Measurements from ENCODE around the gene PUM2. TPM values are rescaled to one million over a fixed set of nuclear protein-coding genes. Genes with fewer than 3 reads are reported as not detected.

PUM2 gene
- total RNA-seq, 2 experiments from 2014 or later, result 88.4 to 96.8 TPM

GRCh38 chr2:20205915-20206524, 144.6 kb downstream of the PUM2 start:
- Mint-ChIP-seq H3K4me1 (ENCODE audit: low read depth) (no peaks in the 10 kb centered on the region), H3K27ac (no peak overlapping the region), H3K27me3 (ENCODE audit: low read depth) (no peaks in the 10 kb centered on the region), H3K9me3 (no peaks in the 10 kb centered on the region), H3K4me3 (no peak overlapping the region), H3K36me3 (ENCODE audit: low read depth) (no peaks in the 10 kb centered on the region)
- intact Hi-C loops (cut with micrococcal nuclease), result no loop called here
- no peak for DNase-seq
- CTCF ChIA-PET, result no interaction called here

GRCh38 chr2:20205069-20205468, 145.6 kb downstream of the PUM2 start:
- H3K4me3 Mint-ChIP-seq, result no peak overlapping the region
- CTCF ChIA-PET, result no interaction called here
- intact Hi-C loops (cut with micrococcal nuclease), result no loop called here
- H3K9me3 Mint-ChIP-seq, result no peaks in the 10 kb centered on the region
- H3K4me1 Mint-ChIP-seq (ENCODE audit: low read depth), result no peaks in the 10 kb centered on the region
- no peaks in the 10 kb centered on the region for H3K27me3 Mint-ChIP-seq (ENCODE audit: low read depth)
- DNase-seq, result no peak
- no peak overlapping the region for H3K27ac Mint-ChIP-seq
- no peaks in the 10 kb centered on the region for H3K36me3 Mint-ChIP-seq (ENCODE audit: low read depth)

GRCh38 chr2:20203521-20204225, 147.0 kb downstream of the PUM2 start:
- no peaks in the 10 kb centered on the region for H3K27me3 Mint-ChIP-seq (ENCODE audit: low read depth)
- H3K9me3 Mint-ChIP-seq, result no peaks in the 10 kb centered on the region
- DNase-seq, result no peak
- intact Hi-C loops (cut with micrococcal nuclease), result no loop called here
- no peak overlapping the region for H3K27ac Mint-ChIP-seq
- no peak overlapping the region for H3K4me3 Mint-ChIP-seq
- no peaks in the 10 kb centered on the region for H3K36me3 Mint-ChIP-seq (ENCODE audit: low read depth)
- no peaks in the 10 kb centered on the region for H3K4me1 Mint-ChIP-seq (ENCODE audit: low read depth)
- CTCF ChIA-PET, result no interaction called here

- Mint-ChIP-seq H3K27ac (no peak overlapping the region), H3K4me1 (ENCODE audit: low read depth) (no peaks in the 10 kb centered on the region), H3K36me3 (ENCODE audit: low read depth) (no peaks in the 10 kb centered on the region), H3K4me3 (no peak overlapping the region), H3K9me3 (no peaks in the 10 kb centered on the region), H3K27me3 (ENCODE audit: low read depth) (no peaks in the 10 kb centered on the region)
- intact Hi-C loops (cut with micrococcal nuclease), result no loop called here
- no peak for DNase-seq
- CTCF ChIA-PET, result interaction anchor here (0.7 kb wide), 1 partner anchor 25 kb away, joined by 3 read pairs; no protein-coding TSS in a partner anchor
Observed at GRCh38 chr2:20203072-20203471, 147.6 kb downstream of the PUM2 start.

GRCh38 chr2:20201671-20202070, 149.0 kb downstream of the PUM2 start:
- Mint-ChIP-seq H3K27ac (no peak overlapping the region), H3K27me3 (ENCODE audit: low read depth) (no peaks in the 10 kb centered on the region), H3K4me3 (no peak overlapping the region), H3K36me3 (ENCODE audit: low read depth) (no peaks in the 10 kb centered on the region), H3K4me1 (ENCODE audit: low read depth) (no peaks in the 10 kb centered on the region), H3K9me3 (no peaks in the 10 kb centered on the region)
- CTCF ChIA-PET, result no interaction called here
- no peak for DNase-seq
- intact Hi-C loops (cut with micrococcal nuclease), result no loop called here

DNA sequence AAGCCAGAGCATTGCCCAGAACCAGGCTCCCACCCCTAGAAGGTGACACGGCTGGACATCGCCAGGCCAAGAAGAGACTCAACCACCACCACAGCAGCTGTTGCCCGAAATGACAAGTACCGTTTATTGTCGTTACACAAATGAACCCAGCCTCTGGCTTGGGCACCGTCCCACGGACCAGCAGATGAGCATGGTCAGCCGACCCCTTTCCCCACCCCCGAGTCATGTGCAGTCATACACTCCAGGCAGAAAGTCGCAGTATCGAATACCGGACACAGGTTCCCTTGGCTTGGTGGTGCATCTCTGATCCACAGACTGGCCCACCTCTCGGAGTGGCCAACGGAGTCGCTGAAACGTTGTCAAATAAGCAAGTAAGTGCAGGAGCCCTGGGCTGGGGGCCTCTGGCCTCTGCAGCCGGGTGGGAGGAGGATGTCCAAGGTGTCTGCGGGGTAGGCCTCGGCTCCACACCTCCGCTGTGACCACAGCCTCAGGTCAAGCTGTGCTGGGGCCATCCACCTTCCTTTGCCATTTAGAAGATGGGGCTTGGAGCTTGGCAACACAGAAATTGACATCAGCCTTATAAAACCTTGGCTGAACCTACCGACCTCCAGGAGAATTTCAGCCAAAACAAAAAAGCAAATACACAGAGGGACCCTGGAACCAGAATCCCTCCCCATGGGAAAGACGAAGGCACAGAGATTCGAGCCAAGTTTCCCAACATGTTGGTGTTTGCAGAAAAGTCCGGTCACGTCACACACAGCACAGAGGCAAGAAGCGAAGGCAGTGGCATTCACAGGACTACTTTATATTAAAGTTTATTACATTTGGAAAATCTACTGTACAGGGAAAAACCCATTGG, 149.7 kb downstream of the PUM2 start:
- intact Hi-C loops (cut with micrococcal nuclease), result no loop called here
- Mint-ChIP-seq H3K4me1 (ENCODE audit: low read depth) (no peaks in the 10 kb centered on the region), H3K9me3 (no peaks in the 10 kb centered on the region), H3K27ac (no peak overlapping the region), H3K36me3 (ENCODE audit: low read depth) (no peaks in the 10 kb centered on the region), H3K4me3 (no peak overlapping the region), H3K27me3 (ENCODE audit: low read depth) (no peaks in the 10 kb centered on the region)
- DNase-seq, result no peak
- CTCF ChIA-PET, result no interaction called here

GRCh38 chr2:20199633-20200270, 150.9 kb downstream of the PUM2 start:
- no peaks in the 10 kb centered on the region for H3K4me1 Mint-ChIP-seq (ENCODE audit: low read depth)
- no peak for DNase-seq
- CTCF ChIA-PET, result no interaction called here
- no peaks in the 10 kb centered on the region for H3K27me3 Mint-ChIP-seq (ENCODE audit: low read depth)
- no peaks in the 10 kb centered on the region for H3K9me3 Mint-ChIP-seq
- no peaks in the 10 kb centered on the region for H3K36me3 Mint-ChIP-seq (ENCODE audit: low read depth)
- no peak overlapping the region for H3K27ac Mint-ChIP-seq
- no peak overlapping the region for H3K4me3 Mint-ChIP-seq
- intact Hi-C loops (cut with micrococcal nuclease), result no loop called here

DNA sequence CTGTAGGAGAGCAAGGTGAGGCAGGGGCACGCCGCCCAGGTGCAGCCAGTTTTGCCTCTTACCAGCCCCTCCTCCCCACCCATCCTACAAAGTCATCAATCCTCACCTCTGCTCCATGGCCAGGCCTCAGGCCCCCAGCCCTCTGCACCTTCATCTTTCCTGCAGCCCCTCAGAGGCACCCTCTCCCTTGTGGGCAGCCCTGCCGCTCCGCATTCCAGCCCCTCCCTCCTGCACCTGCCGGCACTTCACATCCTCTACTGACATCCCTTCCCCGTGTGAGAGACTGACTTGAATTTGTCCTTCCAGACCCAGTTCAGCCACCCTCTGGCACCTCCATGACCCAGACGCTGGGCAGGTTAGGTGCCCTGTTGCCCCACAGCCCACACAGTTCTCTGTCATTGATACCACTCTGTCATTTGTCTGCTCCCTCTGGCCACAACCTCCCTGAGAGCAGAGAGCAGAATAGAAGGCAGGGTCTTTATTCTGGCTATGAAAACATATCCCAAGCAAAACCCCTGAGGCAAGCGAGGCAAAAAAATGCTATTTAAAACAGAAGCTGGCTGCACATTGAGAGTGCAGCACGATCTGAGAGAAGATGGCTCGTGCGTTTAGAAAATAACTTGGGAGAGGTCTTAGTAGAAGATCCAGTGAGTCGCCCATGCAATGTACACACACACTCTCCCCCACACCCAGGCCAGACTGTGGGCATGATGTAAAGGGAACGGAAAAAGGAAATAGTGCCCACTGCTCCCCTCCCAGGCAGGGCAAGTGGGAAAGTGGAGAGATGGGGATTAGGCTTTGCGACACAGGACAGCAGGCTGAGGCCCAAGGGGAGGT, 151.6 kb downstream of the PUM2 start:
- Mint-ChIP-seq H3K9me3 (no peaks in the 10 kb centered on the region), H3K36me3 (ENCODE audit: low read depth) (no peaks in the 10 kb centered on the region), H3K4me1 (ENCODE audit: low read depth) (no peaks in the 10 kb centered on the region), H3K4me3 (no peak overlapping the region), H3K27ac (no peak overlapping the region), H3K27me3 (ENCODE audit: low read depth) (no peaks in the 10 kb centered on the region)
- DNase-seq, result no peak
- intact Hi-C loops (cut with micrococcal nuclease), result no loop called here
- CTCF ChIA-PET, result no interaction called here

Other genes with a start within 250 kb of the PUM2 start
- under 1 TPM; 0.67 TPM for gene SDC1, start 125.7 kb downstream of the PUM2 start, total RNA-seq
- 1 to 10 TPM; 1.8 to 2.0 TPM for gene RHOB, start 96.2 kb upstream of the PUM2 start, total RNA-seq